Measurements from ENCODE around the gene CASQ2.

DNA sequence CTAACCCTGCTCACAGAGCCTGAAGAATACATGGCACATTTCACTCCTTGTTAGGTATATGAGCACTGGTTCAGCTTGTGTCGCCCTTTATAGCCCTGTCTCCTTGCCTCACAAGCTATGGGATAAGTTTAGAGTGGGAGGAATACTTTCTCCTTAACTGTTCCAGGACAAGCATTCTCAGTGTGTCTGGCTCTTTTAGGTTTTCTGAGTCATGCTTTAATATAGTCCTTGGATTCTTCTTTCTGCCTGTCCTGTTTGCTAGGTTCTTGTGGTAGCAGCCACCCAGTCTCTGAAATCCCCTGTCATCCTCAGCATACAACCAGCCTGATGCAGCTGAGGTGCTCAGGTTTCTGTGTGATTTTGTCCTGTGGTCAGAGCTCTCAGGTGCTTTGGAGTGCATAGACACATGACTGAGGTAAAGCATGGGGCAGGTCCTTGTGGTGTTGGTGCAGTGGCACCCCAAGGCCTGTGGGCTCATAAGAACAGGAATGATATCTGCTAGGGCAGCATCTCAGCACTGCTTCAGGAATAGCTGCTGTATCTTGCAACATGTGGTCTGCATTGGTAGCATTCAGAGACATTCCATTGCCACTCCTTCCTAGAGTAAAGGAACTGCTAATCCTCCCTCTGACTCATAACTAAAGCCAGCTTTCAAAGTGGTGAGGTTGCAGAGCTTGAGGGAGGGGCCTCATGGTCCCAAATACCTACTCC is 14.2 kb upstream of the CASQ2 start:
- TF ChIP-seq CREB1 (IDR thresholded peaks at IDR 0.05; ENCODE audit: low read depth): no peak
- no peak for TF ChIP-seq WRNIP1 (IDR thresholded peaks at IDR 0.05; ENCODE audit: borderline replicate concordance, low read depth, low read length)
- TF ChIP-seq, protein P1, sequence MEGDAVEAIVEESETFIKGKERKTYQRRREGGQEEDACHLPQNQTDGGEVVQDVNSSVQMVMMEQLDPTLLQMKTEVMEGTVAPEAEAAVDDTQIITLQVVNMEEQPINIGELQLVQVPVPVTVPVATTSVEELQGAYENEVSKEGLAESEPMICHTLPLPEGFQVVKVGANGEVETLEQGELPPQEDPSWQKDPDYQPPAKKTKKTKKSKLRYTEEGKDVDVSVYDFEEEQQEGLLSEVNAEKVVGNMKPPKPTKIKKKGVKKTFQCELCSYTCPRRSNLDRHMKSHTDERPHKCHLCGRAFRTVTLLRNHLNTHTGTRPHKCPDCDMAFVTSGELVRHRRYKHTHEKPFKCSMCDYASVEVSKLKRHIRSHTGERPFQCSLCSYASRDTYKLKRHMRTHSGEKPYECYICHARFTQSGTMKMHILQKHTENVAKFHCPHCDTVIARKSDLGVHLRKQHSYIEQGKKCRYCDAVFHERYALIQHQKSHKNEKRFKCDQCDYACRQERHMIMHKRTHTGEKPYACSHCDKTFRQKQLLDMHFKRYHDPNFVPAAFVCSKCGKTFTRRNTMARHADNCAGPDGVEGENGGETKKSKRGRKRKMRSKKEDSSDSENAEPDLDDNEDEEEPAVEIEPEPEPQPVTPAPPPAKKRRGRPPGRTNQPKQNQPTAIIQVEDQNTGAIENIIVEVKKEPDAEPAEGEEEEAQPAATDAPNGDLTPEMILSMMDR (IDR thresholded peaks at IDR 0.05 in 2 of 3, conservative IDR thresholded peaks at IDR 0.05 in 1 of 3; ENCODE audit: control insufficient read depth in 2 of 3, extremely low read depth in 1 of 3, insufficient read depth in 1 of 3, low read depth in 3 of 3, low read length in 3 of 3): no peak
- no peak for TF ChIP-seq MYC (IDR thresholded peaks at IDR 0.05; ENCODE audit: insufficient read depth, insufficient read length, insufficient replicate concordance, low read length, severe bottlenecking)
- no peak for TF ChIP-seq PML (IDR thresholded peaks at IDR 0.05; ENCODE audit: low read length)
- no peak for TF ChIP-seq POLR2AphosphoS5 (IDR thresholded peaks at IDR 0.05; ENCODE audit: low read length)
- no peak for TF ChIP-seq RCOR1 (conservative IDR thresholded peaks at IDR 0.05; ENCODE audit: low read depth, low read length)
- no peak for TF ChIP-seq EZH2 (IDR thresholded peaks at IDR 0.05; ENCODE audit: borderline replicate concordance, control insufficient read depth, low read depth, low read length)
- TF ChIP-seq SMC3 (IDR thresholded peaks at IDR 0.05; ENCODE audit: borderline replicate concordance, low read length): no peak
- TF ChIP-seq GATAD2B (conservative IDR thresholded peaks at IDR 0.05; ENCODE audit: low read depth): no peak
- TF ChIP-seq SIN3A (IDR thresholded peaks at IDR 0.05; ENCODE audit: low read depth, low read length): no peak
- TF ChIP-seq SREBF1 (IDR thresholded peaks at IDR 0.05; ENCODE audit: low read length): no peak
- no peak for TF ChIP-seq ATF7 (IDR thresholded peaks at IDR 0.05; ENCODE audit: low read depth)
- TF ChIP-seq CEBPB (IDR thresholded peaks at IDR 0.05; ENCODE audit: borderline replicate concordance in 1 of 2, low read depth in 2 of 2, low read length in 2 of 2): no peak
